ENCODE results near the gene CYP4F2. TPM values are rescaled to one million over a fixed set of nuclear protein-coding genes. Genes with fewer than 3 reads are reported as not detected.

Gene CYP4F2, protein sequence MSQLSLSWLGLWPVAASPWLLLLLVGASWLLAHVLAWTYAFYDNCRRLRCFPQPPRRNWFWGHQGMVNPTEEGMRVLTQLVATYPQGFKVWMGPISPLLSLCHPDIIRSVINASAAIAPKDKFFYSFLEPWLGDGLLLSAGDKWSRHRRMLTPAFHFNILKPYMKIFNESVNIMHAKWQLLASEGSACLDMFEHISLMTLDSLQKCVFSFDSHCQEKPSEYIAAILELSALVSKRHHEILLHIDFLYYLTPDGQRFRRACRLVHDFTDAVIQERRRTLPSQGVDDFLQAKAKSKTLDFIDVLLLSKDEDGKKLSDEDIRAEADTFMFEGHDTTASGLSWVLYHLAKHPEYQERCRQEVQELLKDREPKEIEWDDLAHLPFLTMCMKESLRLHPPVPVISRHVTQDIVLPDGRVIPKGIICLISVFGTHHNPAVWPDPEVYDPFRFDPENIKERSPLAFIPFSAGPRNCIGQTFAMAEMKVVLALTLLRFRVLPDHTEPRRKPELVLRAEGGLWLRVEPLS
- polyA plus RNA-seq (2013, experiment 1 of 2) = not detected
- not detected for polyA plus RNA-seq (2013, experiment 2 of 2)

DNA sequence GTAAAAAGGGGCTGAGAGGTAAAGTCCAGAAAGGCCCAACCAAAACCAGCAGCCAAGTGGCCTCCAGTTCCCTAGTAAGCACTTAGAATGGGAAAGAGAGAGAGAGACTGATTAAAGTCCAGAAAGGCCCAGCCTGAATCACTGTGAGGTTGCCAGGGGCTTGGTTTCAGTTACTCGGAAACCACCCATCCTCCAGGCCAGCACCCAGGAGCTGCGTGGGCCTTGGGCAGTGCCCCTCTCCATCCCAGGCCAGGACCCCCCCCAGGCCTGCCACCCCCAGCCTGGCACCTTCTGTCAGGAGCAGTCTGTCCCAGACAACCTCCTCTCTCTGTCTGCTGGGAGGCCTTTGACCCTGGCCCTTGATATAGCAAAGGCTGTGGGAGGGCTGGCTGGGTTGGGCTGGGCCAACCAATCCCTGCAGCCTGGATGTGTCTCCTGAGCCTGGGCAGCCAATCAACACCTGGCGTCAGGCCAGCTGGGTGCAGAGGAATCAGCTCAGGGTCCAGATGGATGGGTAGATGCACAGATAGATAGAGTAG, at the start of gene CYP4F2:
TSS of gene CYP4F2 (minus strand) at position 337 of the 539 bp plus-strand sequence. CDS start 463 bp downstream, outside the sequence.
- WGBS, 2 donors (ENCODE audit: extremely low coverage in 2 of 2, insufficient read length in 2 of 2, insufficient replicate concordance in 1 of 2) = no CpG with 5 or more reads among the region's 3 CpGs

DNA sequence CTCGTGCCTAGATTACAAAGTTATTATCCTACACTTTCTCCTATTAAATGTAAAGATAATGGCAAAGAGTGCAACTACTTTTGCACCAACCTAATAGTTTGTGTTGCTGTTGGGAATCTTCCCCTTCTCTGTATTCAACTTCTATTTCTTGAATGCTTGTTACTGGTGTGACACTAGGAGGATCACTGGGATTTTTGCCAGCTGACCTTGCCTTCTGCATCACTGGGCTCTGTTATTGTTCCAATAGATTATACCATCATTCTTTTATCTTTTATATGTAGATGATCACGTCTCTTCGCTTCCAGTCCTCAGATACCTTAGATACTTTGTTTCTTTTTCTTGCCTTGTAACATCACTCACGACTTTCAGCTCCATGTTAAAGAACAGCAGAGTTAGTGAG, 47.4 kb upstream of the CYP4F2 start:
- H3K23ac ChIP-seq (ENCODE audit: low read depth, low read length, poor library complexity) = no peak overlapping the region
- no peak overlapping the region for H2BK15ac ChIP-seq (ENCODE audit: low read length)
- H3K27ac ChIP-seq (replicated peaks; ENCODE audit: low read length) = no peak overlapping the region
- H3K18ac ChIP-seq (ENCODE audit: low read length) = no peak overlapping the region
- no peak overlapping the region for H4K8ac ChIP-seq (ENCODE audit: low read depth, low read length)
- no peak overlapping the region for H2AFZ ChIP-seq (ENCODE audit: low read length)
- no peaks in the 10 kb centered on the region for H3K4me1 ChIP-seq (ENCODE audit: control insufficient read depth in 2 of 2, insufficient read depth in 1 of 2, low read depth in 1 of 2, low read length in 2 of 2)
- H3K36me3 ChIP-seq (replicated peaks in 1 of 2; ENCODE audit: control insufficient read depth in 2 of 2, insufficient read depth in 2 of 2, low read length in 2 of 2) = no peaks in the 10 kb centered on the region
- H3K9ac ChIP-seq (ENCODE audit: low read depth, low read length, poor library complexity) = no peak overlapping the region
- no CpG with 5 or more reads among the region's 4 CpGs for WGBS, 2 donors (ENCODE audit: extremely low coverage in 2 of 2, insufficient read length in 2 of 2, insufficient replicate concordance in 1 of 2)
- H3K27me3 ChIP-seq (ENCODE audit: control insufficient read depth in 3 of 3, insufficient read depth in 3 of 3, low read depth in 1 of 3, low read length in 3 of 3) = no peaks in the 10 kb centered on the region
- H3K4ac ChIP-seq (ENCODE audit: low read length) = no peak overlapping the region
- H3K79me1 ChIP-seq (ENCODE audit: low read depth, low read length) = no peaks in the 10 kb centered on the region
- no peak overlapping the region for H2AK5ac ChIP-seq (ENCODE audit: low read depth, low read length)
- no peak overlapping the region for H4K91ac ChIP-seq (ENCODE audit: low read depth, low read length, poor library complexity)
- H3K9me3 ChIP-seq (replicated peaks in 1 of 2; ENCODE audit: control insufficient read depth in 2 of 2, insufficient read depth in 1 of 2, low read depth in 1 of 2, low read length in 2 of 2) = peaks cover 0 to 17% of the 10 kb centered on the region in 2 donors
- no peak overlapping the region for H2BK5ac ChIP-seq (ENCODE audit: low read length)
- DNase-seq (ENCODE audit: low spot score) = no peak
- H3K4me3 ChIP-seq (ENCODE audit: low read length in 2 of 2) = no peak overlapping the region
- H2BK12ac ChIP-seq (ENCODE audit: low read length) = no peak overlapping the region
- H3K4me2 ChIP-seq (ENCODE audit: insufficient read depth, low read length, poor library complexity, severe bottlenecking) = no peak overlapping the region
- H2BK120ac ChIP-seq (ENCODE audit: low read depth, low read length) = no peak overlapping the region
- no peak overlapping the region for H3K14ac ChIP-seq (ENCODE audit: low read length)

More for the DNA sequence above, at the start of gene CYP4F2:
- Histone ChIP-seq H3K18ac (ENCODE audit: low read length) (no peak within 1 kb of the TSS), H3K4me3 (ENCODE audit: low read length in 2 of 2) (peak within 1 kb of the TSS in 1 of 2 donors; percentile 20), H3K27ac (replicated peaks; ENCODE audit: low read length) (no peak within 1 kb of the TSS), H2BK5ac (ENCODE audit: low read length) (no peak within 1 kb of the TSS), H4K8ac (ENCODE audit: low read depth, low read length) (no peak within 1 kb of the TSS), H2AK5ac (ENCODE audit: low read depth, low read length) (peak within 1 kb of the TSS; percentile 43), H2AFZ (ENCODE audit: low read length) (no peak within 1 kb of the TSS), H3K4me1 (ENCODE audit: control insufficient read depth in 2 of 2, insufficient read depth in 1 of 2, low read depth in 1 of 2, low read length in 2 of 2) (no peaks in the 10 kb centered on the region), H2BK12ac (ENCODE audit: low read length) (no peak within 1 kb of the TSS), H3K36me3 (replicated peaks in 1 of 2; ENCODE audit: control insufficient read depth in 2 of 2, insufficient read depth in 2 of 2, low read length in 2 of 2) (no peaks in the 10 kb centered on the region), H3K79me1 (ENCODE audit: low read depth, low read length) (no peaks in the 10 kb centered on the region), H3K4me2 (ENCODE audit: insufficient read depth, low read length, poor library complexity, severe bottlenecking) (no peak within 1 kb of the TSS), H3K9me3 (replicated peaks in 1 of 2; ENCODE audit: control insufficient read depth in 2 of 2, insufficient read depth in 1 of 2, low read depth in 1 of 2, low read length in 2 of 2) (peaks cover 0 to 32% of the 10 kb centered on the region in 2 donors), H2BK120ac (ENCODE audit: low read depth, low read length) (no peak within 1 kb of the TSS), H3K9ac (ENCODE audit: low read depth, low read length, poor library complexity) (no peak within 1 kb of the TSS), H3K27me3 (ENCODE audit: control insufficient read depth in 3 of 3, insufficient read depth in 3 of 3, low read depth in 1 of 3, low read length in 3 of 3) (no peaks in the 10 kb centered on the region), H2BK15ac (ENCODE audit: low read length) (no peak within 1 kb of the TSS), H3K23ac (ENCODE audit: low read depth, low read length, poor library complexity) (no peak within 1 kb of the TSS), H4K91ac (ENCODE audit: low read depth, low read length, poor library complexity) (peak within 1 kb of the TSS; percentile 43), H3K4ac (ENCODE audit: low read length) (no peak within 1 kb of the TSS), H3K14ac (ENCODE audit: low read length) (no peak within 1 kb of the TSS)
- DNase-seq (ENCODE audit: low spot score) = no peak

DNA sequence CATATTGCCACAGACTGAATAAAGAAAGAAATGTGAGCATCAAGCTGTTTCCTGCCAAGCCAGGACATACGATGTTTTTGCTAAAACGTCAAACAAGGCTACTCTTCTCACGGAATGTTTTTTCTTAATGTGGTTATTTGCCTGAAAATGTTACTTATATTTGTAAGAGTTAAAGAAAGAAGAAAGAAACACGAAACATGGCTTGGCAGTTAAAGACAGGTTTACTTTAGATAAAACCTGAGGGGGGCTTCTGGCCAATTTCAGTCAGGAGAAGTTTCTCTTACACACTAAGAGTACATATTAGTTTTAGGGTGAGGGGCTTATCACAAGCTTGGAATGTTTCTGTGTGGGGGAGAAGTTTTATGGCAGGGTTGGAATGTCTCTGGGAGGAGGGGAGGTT, 46.5 kb upstream of the CYP4F2 start:
- no peaks in the 10 kb centered on the region for H3K36me3 ChIP-seq (replicated peaks in 1 of 2; ENCODE audit: control insufficient read depth in 2 of 2, insufficient read depth in 2 of 2, low read length in 2 of 2)
- no peaks in the 10 kb centered on the region for H3K4me1 ChIP-seq (ENCODE audit: control insufficient read depth in 2 of 2, insufficient read depth in 1 of 2, low read depth in 1 of 2, low read length in 2 of 2)
- H3K4me3 ChIP-seq (ENCODE audit: low read length in 2 of 2) = no peak overlapping the region
- no peak overlapping the region for H3K23ac ChIP-seq (ENCODE audit: low read depth, low read length, poor library complexity)
- no peak overlapping the region for H4K8ac ChIP-seq (ENCODE audit: low read depth, low read length)
- no peak overlapping the region for H2AK5ac ChIP-seq (ENCODE audit: low read depth, low read length)
- no peaks in the 10 kb centered on the region for H3K27me3 ChIP-seq (ENCODE audit: control insufficient read depth in 3 of 3, insufficient read depth in 3 of 3, low read depth in 1 of 3, low read length in 3 of 3)
- H3K9me3 ChIP-seq (replicated peaks in 1 of 2; ENCODE audit: control insufficient read depth in 2 of 2, insufficient read depth in 1 of 2, low read depth in 1 of 2, low read length in 2 of 2) = peaks cover 0 to 23% of the 10 kb centered on the region in 2 donors
- H4K91ac ChIP-seq (ENCODE audit: low read depth, low read length, poor library complexity) = no peak overlapping the region
- H3K79me1 ChIP-seq (ENCODE audit: low read depth, low read length) = no peaks in the 10 kb centered on the region
- no peak overlapping the region for H3K4ac ChIP-seq (ENCODE audit: low read length)
- no peak overlapping the region for H3K27ac ChIP-seq (replicated peaks; ENCODE audit: low read length)
- H3K9ac ChIP-seq (ENCODE audit: low read depth, low read length, poor library complexity) = no peak overlapping the region
- no peak overlapping the region for H3K4me2 ChIP-seq (ENCODE audit: insufficient read depth, low read length, poor library complexity, severe bottlenecking)
- no peak overlapping the region for H2BK12ac ChIP-seq (ENCODE audit: low read length)
- no CpG with 5 or more reads among the region's 4 CpGs for WGBS, 2 donors (ENCODE audit: extremely low coverage in 2 of 2, insufficient read length in 2 of 2, insufficient replicate concordance in 1 of 2)
- H3K14ac ChIP-seq (ENCODE audit: low read length) = no peak overlapping the region
- H2BK5ac ChIP-seq (ENCODE audit: low read length) = no peak overlapping the region
- no peak for DNase-seq (ENCODE audit: low spot score)
- H3K18ac ChIP-seq (ENCODE audit: low read length) = no peak overlapping the region
- no peak overlapping the region for H2BK120ac ChIP-seq (ENCODE audit: low read depth, low read length)
- H2AFZ ChIP-seq (ENCODE audit: low read length) = no peak overlapping the region
- H2BK15ac ChIP-seq (ENCODE audit: low read length) = no peak overlapping the region

DNA sequence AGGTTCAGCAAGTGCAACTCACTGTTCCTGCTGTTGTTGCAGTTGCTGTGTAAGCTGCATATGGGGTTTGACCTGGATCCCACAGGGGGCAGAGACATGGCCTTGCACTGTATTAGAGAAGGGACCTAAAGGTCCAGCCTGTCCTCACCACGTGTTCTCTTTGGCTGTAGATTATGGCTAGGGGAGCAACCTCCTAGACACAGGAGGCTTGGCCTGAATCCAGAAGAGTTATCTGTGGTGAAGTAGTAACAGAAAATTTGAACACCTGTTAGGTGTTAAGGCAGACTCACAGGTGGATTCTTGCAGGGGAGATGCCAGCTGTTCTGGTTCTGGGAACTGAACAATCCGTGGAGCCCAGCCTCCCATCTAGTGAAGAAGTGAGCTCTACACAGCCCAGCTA, 39.9 kb upstream of the CYP4F2 start:
- peaks cover 3 to 34% of the 10 kb centered on the region in 2 donors for H3K9me3 ChIP-seq (replicated peaks in 1 of 2; ENCODE audit: control insufficient read depth in 2 of 2, insufficient read depth in 1 of 2, low read depth in 1 of 2, low read length in 2 of 2)
- H3K4ac ChIP-seq (ENCODE audit: low read length) = no peak overlapping the region

More for the DNA sequence above, 39.9 kb upstream of the CYP4F2 start:
- H3K9ac ChIP-seq (ENCODE audit: low read depth, low read length, poor library complexity) = no peak overlapping the region
- H2BK5ac ChIP-seq (ENCODE audit: low read length) = no peak overlapping the region
- H2BK12ac ChIP-seq (ENCODE audit: low read length) = no peak overlapping the region
- H3K4me3 ChIP-seq (ENCODE audit: low read length in 2 of 2) = peak overlapping the region in 1 of 2 donors; percentile 63
- H2AFZ ChIP-seq (ENCODE audit: low read length) = no peak overlapping the region
- H3K18ac ChIP-seq (ENCODE audit: low read length) = no peak overlapping the region
- H3K27me3 ChIP-seq (ENCODE audit: control insufficient read depth in 3 of 3, insufficient read depth in 3 of 3, low read depth in 1 of 3, low read length in 3 of 3) = peaks cover 0 to 14% (median 0%) of the 10 kb centered on the region in 3 experiments
- no peak overlapping the region for H2BK15ac ChIP-seq (ENCODE audit: low read length)
- no peak overlapping the region for H3K14ac ChIP-seq (ENCODE audit: low read length)
- no peak overlapping the region for H2AK5ac ChIP-seq (ENCODE audit: low read depth, low read length)
- no peak overlapping the region for H3K4me2 ChIP-seq (ENCODE audit: insufficient read depth, low read length, poor library complexity, severe bottlenecking)
- no peak overlapping the region for H4K91ac ChIP-seq (ENCODE audit: low read depth, low read length, poor library complexity)
- no peak for DNase-seq (ENCODE audit: low spot score)
- no peak overlapping the region for H2BK120ac ChIP-seq (ENCODE audit: low read depth, low read length)
- no peak overlapping the region for H4K8ac ChIP-seq (ENCODE audit: low read depth, low read length)
- no peaks in the 10 kb centered on the region for H3K4me1 ChIP-seq (ENCODE audit: control insufficient read depth in 2 of 2, insufficient read depth in 1 of 2, low read depth in 1 of 2, low read length in 2 of 2)
- H3K79me1 ChIP-seq (ENCODE audit: low read depth, low read length) = no peaks in the 10 kb centered on the region
- H3K36me3 ChIP-seq (replicated peaks in 1 of 2; ENCODE audit: control insufficient read depth in 2 of 2, insufficient read depth in 2 of 2, low read length in 2 of 2) = no peaks in the 10 kb centered on the region
- no CpG with 5 or more reads among the region's 2 CpGs for WGBS, 2 donors (ENCODE audit: extremely low coverage in 2 of 2, insufficient read length in 2 of 2, insufficient replicate concordance in 1 of 2)
- H3K23ac ChIP-seq (ENCODE audit: low read depth, low read length, poor library complexity) = no peak overlapping the region
- H3K27ac ChIP-seq (replicated peaks; ENCODE audit: low read length) = no peak overlapping the region

Measured in neuronal stem cell (in vitro differentiated cells).